SK-N-SH (cell line): ENCODE data around the gene CD59.

ENCODE experiments used
- CHD2 ChIP-seq: fragments of 150-350 bp; IDR thresholded peaks from 2 replicates; pipeline ENCODE4 v1.6.1; 2018; ENCODE audit warnings: low read length; ENCODE audit not compliant: partially characterized antibody
- CTCF ChIP-seq: fragments of 200-600 bp; sonication (generic); IDR thresholded peaks from 2 replicates; pipeline ENCODE4 v1.6.1; 2017; ENCODE audit warnings: antibody characterized with exemption, mild to moderate bottlenecking, moderate library complexity
- EP300 ChIP-seq, 2 experiments: IDR thresholded peaks; 2 replicates each; pipeline versions ENCODE4 v1.4.0 to v1.6.1; 2012; ENCODE audit warnings: borderline replicate concordance in 1 of 2, low read depth in 1 of 2, low read length in 1 of 2
- EZH2phosphoT487 ChIP-seq: fragments of 200-600 bp; sonication (generic); IDR thresholded peaks from 2 replicates; pipeline ENCODE4 v1.6.1; 2017; ENCODE audit warnings: low read depth, mixed run types, mild to moderate bottlenecking, antibody characterized with exemption, moderate library complexity, borderline replicate concordance
- FOXJ3 ChIP-seq: sonication (generic); formaldehyde crosslinking; IDR thresholded peaks from 2 replicates; pipeline ENCODE4 v1.5.1; 2020; ENCODE audit warnings: mild to moderate bottlenecking, missing genetic modification reagents
- NRF1 ChIP-seq: IDR thresholded peaks from 2 replicates; pipeline ENCODE4 v1.6.1; 2012; ENCODE audit warnings: low read depth, mild to moderate bottlenecking, low read length
- PBX3 ChIP-seq: IDR thresholded peaks from 2 replicates; pipeline ENCODE4; 2012
- POLR2AphosphoS5 ChIP-seq: IDR thresholded peaks from 2 replicates; pipeline ENCODE4 v1.6.1; 2012; ENCODE audit warnings: low read depth, low read length
- SMC3 ChIP-seq: IDR thresholded peaks from 2 replicates; pipeline ENCODE4 v1.6.1; 2012; ENCODE audit warnings: low read depth, low read length, improper control_type of control experiment
- TAF1 ChIP-seq: IDR thresholded peaks from 2 replicates; pipeline ENCODE4 v1.6.1; 2012; ENCODE audit warnings: low read depth, mild to moderate bottlenecking, low read length, moderate library complexity, borderline replicate concordance
- TEAD4 ChIP-seq: IDR thresholded peaks from 2 replicates; pipeline ENCODE4 v1.4.0; 2012; ENCODE audit warnings: mild to moderate bottlenecking, borderline replicate concordance; ENCODE audit not compliant: insufficient read depth
- USF2 ChIP-seq: fragments of 150-350 bp; IDR thresholded peaks from 2 replicates; pipeline ENCODE4 v1.6.1; 2017; ENCODE audit warnings: antibody characterized with exemption, low read length, low read depth, borderline replicate concordance

- TF ChIP-seq TEAD4 (no peak), SMC3 (no peak), USF2 (no peak), EP300 (IDR thresholded peaks at IDR 0.05; ENCODE audit: borderline replicate concordance in 1 of 2, low read depth in 1 of 2, low read length in 1 of 2) (no peak), CTCF (no peak), PBX3 (no peak), NRF1 (no peak), TAF1 (no peak), EZH2phosphoT487 (no peak), CHD2 (no peak), FOXJ3 (CRISPR knock-in tag) (no peak), POLR2AphosphoS5 (no peak)
These were observed 33.3 kb upstream of the CD59 start for GRCh38 chr11:33769542-33769941.
